ENCODE data around the gene CRTC3. TPM values are rescaled to one million over a fixed set of nuclear protein-coding genes. Genes with fewer than 3 reads are reported as not detected.

Gene CRTC3
- total RNA-seq, 4 donors from 2014 or later = 26.9 to 54.5 (median 42.1) TPM

GRCh38 chr15:90588427-90588826, 58.7 kb downstream of the CRTC3 start:
- TF ChIP-seq CTCF (IDR thresholded peaks at IDR 0.05; ENCODE audit: low read depth) = no peak

- no peak for TF ChIP-seq CTCF (IDR thresholded peaks at IDR 0.05; ENCODE audit: low read depth)
Observed at GRCh38 chr15:90591524-90591923, 61.8 kb downstream of the CRTC3 start.

- TF ChIP-seq CTCF (IDR thresholded peaks at IDR 0.05; ENCODE audit: low read depth) = no peak
Observed at GRCh38 chr15:90592131-90592881, 62.6 kb downstream of the CRTC3 start.

- no peak for TF ChIP-seq CTCF (IDR thresholded peaks at IDR 0.05; ENCODE audit: low read depth)
Observed at GRCh38 chr15:90593499-90594158, 63.9 kb downstream of the CRTC3 start.

- TF ChIP-seq CTCF (IDR thresholded peaks at IDR 0.05; ENCODE audit: low read depth) = no peak
Observed at GRCh38 chr15:90594301-90594738, 64.6 kb downstream of the CRTC3 start.

GRCh38 chr15:90595763-90596155, 66.0 kb downstream of the CRTC3 start:
- TF ChIP-seq CTCF (IDR thresholded peaks at IDR 0.05; ENCODE audit: low read depth) = no peak

- TF ChIP-seq CTCF (IDR thresholded peaks at IDR 0.05; ENCODE audit: low read depth) = no peak
Observed at GRCh38 chr15:90596943-90597342, 67.2 kb downstream of the CRTC3 start.

Measured in subcutaneous adipose tissue (tissue), 4 donors.